SU-DHL-6 (cell line): ENCODE measurements around the gene ST7.

Experiments used
- H2AFZ ChIP-seq: fragments of 200-600 bp; sonication (generic); 2 replicates; pipeline ENCODE4 v1.6.1; 2014; ENCODE audit warnings: low read depth, mild to moderate bottlenecking, moderate library complexity, mixed read lengths, antibody characterized with exemption, low read length; ENCODE audit not compliant: severe bottlenecking
- H3F3A ChIP-seq: fragments of 200-600 bp; shearing (Covaris generic); 2 replicates; pipeline ENCODE4 v1.6.0; 2016; ENCODE audit warnings: antibody characterized with exemption, mild to moderate bottlenecking; ENCODE audit not compliant: insufficient read depth
- H3K27ac ChIP-seq: fragments of 200-600 bp; sonication (generic); 2 replicates; pipeline ENCODE4 v1.5.1; 2016; ENCODE audit warnings: low read depth, mild to moderate bottlenecking, low read length, moderate library complexity, mixed read lengths
- H3K27me3 ChIP-seq: fragments of 200-600 bp; sonication (generic), shearing (Covaris generic); 2 replicates; pipeline ENCODE4 v1.6.0; 2014; ENCODE audit warnings: mild to moderate bottlenecking, low read length
- H3K36me3 ChIP-seq: fragments of 200-600 bp; sonication (generic); 2 replicates; pipeline ENCODE4 v1.6.1; 2014; ENCODE audit warnings: mild to moderate bottlenecking, low read length, mixed read lengths
- H3K4me2 ChIP-seq: fragments of 300-600, 200-600 bp; shearing (Covaris generic), sonication (generic); 2 replicates; pipeline ENCODE4 v1.6.0; 2014; ENCODE audit warnings: low read length, low read depth, mild to moderate bottlenecking; ENCODE audit not compliant: poor library complexity, severe bottlenecking
- H3K4me3 ChIP-seq: fragments of 200-600 bp; sonication (generic); 2 replicates; pipeline ENCODE4 v1.5.1; 2014; ENCODE audit warnings: antibody characterized with exemption, low read length, mild to moderate bottlenecking, mixed read lengths; ENCODE audit not compliant: insufficient read depth, poor library complexity, severe bottlenecking
- H3K79me2 ChIP-seq: fragments of 200-600 bp; sonication (generic); 2 replicates; pipeline ENCODE4 v1.6.1; 2014; ENCODE audit warnings: mild to moderate bottlenecking, low read length, moderate library complexity; ENCODE audit not compliant: insufficient read depth
- H3K9ac ChIP-seq: fragments of 200-600 bp; sonication (generic); 2 replicates; pipeline ENCODE4 v1.7.0; 2014; ENCODE audit warnings: mild to moderate bottlenecking, low read length
- H3K9me2 ChIP-seq: fragments of 200-600 bp; sonication (generic); replicated peaks from 2 replicates; pipeline ENCODE4 v1.6.1; 2014; ENCODE audit warnings: low read length; ENCODE audit not compliant: insufficient read depth
- H3K9me3 ChIP-seq: fragments of 200-600 bp; sonication (generic); 2 replicates; pipeline ENCODE4 v1.6.1; 2014; ENCODE audit warnings: low read length, mixed read lengths; ENCODE audit not compliant: insufficient read depth
- H4K20me1 ChIP-seq: fragments of 200-600 bp; sonication (generic); 2 replicates; pipeline ENCODE4 v1.6.1; 2014; ENCODE audit warnings: low read depth, mild to moderate bottlenecking, antibody characterized with exemption, low read length, moderate library complexity, mixed read lengths
- CTCF ChIP-seq: fragments of 200-600 bp; sonication (generic); IDR thresholded peaks from one replicate; pipeline ENCODE4 v1.5.1; 2017; ENCODE audit warnings: antibody characterized with exemption, mild to moderate bottlenecking, low read length, moderate library complexity; ENCODE audit not compliant: insufficient read depth, poor library complexity, severe bottlenecking
- EZH2phosphoT487 ChIP-seq: fragments of 200-600 bp; sonication (generic), shearing (Covaris generic); conservative IDR thresholded peaks from 2 replicates; pipeline ENCODE4 v1.6.1; 2018; ENCODE audit warnings: mild to moderate bottlenecking, antibody characterized with exemption, low read length, moderate library complexity, mixed read lengths

ST7 gene

GRCh38 chr7:117130262-117130661 is 177.0 kb downstream of the ST7 start:
- Histone ChIP-seq H3K4me3 (no peak overlapping the region), H3K27me3 (no peaks in the 10 kb centered on the region), H3K27ac (no peak overlapping the region), H3K9me2 (no peaks in the 10 kb centered on the region), H4K20me1 (no peaks in the 10 kb centered on the region), H3K4me2 (no peak overlapping the region), H3K9ac (no peak overlapping the region), H2AFZ (no peak overlapping the region), H3K79me2 (no peaks in the 10 kb centered on the region), H3K36me3 (no peaks in the 10 kb centered on the region), H3F3A (no peaks in the 10 kb centered on the region), H3K9me3 (no peaks in the 10 kb centered on the region)
- TF ChIP-seq CTCF (no peak), EZH2phosphoT487 (no peak)

GRCh38 chr7:117132321-117133120 is 179.2 kb downstream of the ST7 start:
- no peaks in the 10 kb centered on the region for H3F3A ChIP-seq
- H2AFZ ChIP-seq: no peak overlapping the region
- H3K9me3 ChIP-seq: no peaks in the 10 kb centered on the region
- H3K27me3 ChIP-seq: no peaks in the 10 kb centered on the region
- H3K4me3 ChIP-seq: no peak overlapping the region
- no peak overlapping the region for H3K4me2 ChIP-seq
- TF ChIP-seq EZH2phosphoT487 (no peak), CTCF (no peak)
- no peaks in the 10 kb centered on the region for H3K36me3 ChIP-seq
- no peaks in the 10 kb centered on the region for H4K20me1 ChIP-seq
- no peaks in the 10 kb centered on the region for H3K9me2 ChIP-seq
- no peak overlapping the region for H3K27ac ChIP-seq
- no peak overlapping the region for H3K9ac ChIP-seq
- no peaks in the 10 kb centered on the region for H3K79me2 ChIP-seq

GRCh38 chr7:117133125-117133524 is 179.8 kb downstream of the ST7 start:
- no peak overlapping the region for H2AFZ ChIP-seq
- no peak for TF ChIP-seq CTCF
- TF ChIP-seq EZH2phosphoT487: no peak

More at GRCh38 chr7:117133125-117133524, 179.8 kb downstream of the ST7 start:
- Histone ChIP-seq H3K9ac (no peak overlapping the region), H3K4me2 (no peak overlapping the region), H3K79me2 (no peaks in the 10 kb centered on the region), H3K4me3 (no peak overlapping the region), H3K27ac (no peak overlapping the region), H3K9me3 (no peaks in the 10 kb centered on the region), H3K36me3 (no peaks in the 10 kb centered on the region), H3K9me2 (no peaks in the 10 kb centered on the region), H4K20me1 (no peaks in the 10 kb centered on the region), H3K27me3 (no peaks in the 10 kb centered on the region), H3F3A (no peaks in the 10 kb centered on the region)
